ENCODE measurements around the gene RBM4. TPM values are rescaled to one million over a fixed set of nuclear protein-coding genes. Genes with fewer than 3 reads are reported as not detected.

RBM4 gene
- total and polyA plus RNA-seq, 2 of the 13 experiments (the other 11 are each of a cell fraction or from before 2014, with no cell fraction given): 126 to 136 TPM

DNA sequence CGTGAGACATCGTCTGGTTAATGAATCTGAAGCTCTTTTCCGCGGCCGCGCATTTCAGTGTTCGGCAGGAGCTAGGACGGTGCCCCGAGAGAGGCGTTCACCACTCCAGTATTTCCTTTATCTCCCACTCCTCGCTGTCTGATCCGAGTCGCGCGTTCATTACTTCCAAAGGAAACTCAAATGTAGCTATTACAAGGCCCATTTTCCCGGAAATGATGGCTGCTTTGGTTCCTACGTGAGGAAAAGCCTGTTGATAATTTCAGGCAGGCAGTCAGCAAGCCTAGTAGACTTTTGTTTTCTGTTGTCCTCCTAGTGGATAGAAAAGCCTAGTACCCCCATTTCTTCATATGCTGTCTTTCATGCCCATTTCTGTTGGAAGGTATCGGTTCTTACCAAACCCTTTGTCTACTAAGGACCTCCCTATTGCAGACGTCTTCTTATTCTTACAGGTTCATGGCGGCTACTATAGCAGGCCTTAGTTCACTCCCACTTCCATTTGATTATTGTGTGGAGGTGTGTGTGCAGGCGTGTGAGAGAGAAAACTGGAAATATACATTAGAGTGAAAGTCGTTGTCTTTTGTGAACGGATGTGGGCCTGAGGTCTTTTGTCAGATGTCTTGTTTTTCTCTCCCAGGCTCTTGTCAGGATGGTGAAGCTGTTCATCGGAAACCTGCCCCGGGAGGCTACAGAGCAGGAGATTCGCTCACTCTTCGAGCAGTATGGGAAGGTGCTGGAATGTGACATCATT is 737 bp downstream of the RBM4 start:
- intact Hi-C loops (cut with micrococcal nuclease; ENCODE audit: unreplicated experiment): loop anchor here (2.0 kb wide), 1 partner anchor 46 kb away; the partner anchor contains the start of genes CCDC87 and CCS
- H2AFZ ChIP-seq (ENCODE audit: low read length): no peak overlapping the region
- in situ Hi-C loops (cut with HindIII; ENCODE audit: extremely low pct_ligation_motif_present, low pct_unique_long_range_greater_than_20kb): no loop called here
- H3K4me3 ChIP-seq (replicated peaks in 1 of 3; ENCODE audit: insufficient read depth in 1 of 3, low read depth in 2 of 3, low read length in 3 of 3): peak overlapping the region; percentile 87 to 96 (median 90)
- H3K4me2 ChIP-seq (ENCODE audit: low read depth, low read length): peak overlapping the region; percentile 88
- peaks cover 11 to 30% of the 10 kb centered on the region in 2 experiments for H3K36me3 ChIP-seq (replicated peaks in 1 of 2; ENCODE audit: control insufficient read depth in 1 of 2, insufficient read depth in 2 of 2, low read length in 2 of 2)
- FAIRE-seq (peak; percentile 32), DNase-seq (ENCODE audit: low spot score) (peak; percentile 29), ATAC-seq (no peak)
- H3K79me2 ChIP-seq (ENCODE audit: insufficient read depth, low read length): peaks cover 84% of the 10 kb centered on the region
- H3K9ac ChIP-seq (ENCODE audit: insufficient read depth, low read depth, low read length): peak overlapping the region; percentile 97
- POLR2A ChIA-PET: interaction anchor here (0.6 to 10.0 kb wide), 21 partner anchors 9 to 734 kb away, joined by 3 to 211 read pairs (median 13); partner anchors contain the start of genes ACTN3, BBS1, CCDC87 and CCS
- 7% methylated on average over 25 of the region's 27 CpGs for WGBS (ENCODE audit: low lambda C conversion rate)
- peaks cover 71% of the 10 kb centered on the region for H3K4me1 ChIP-seq (ENCODE audit: insufficient read depth, low read length)
- TSS peak; percentile 67 for BruUV-seq (replicated peaks)
- TF ChIP-seq, protein P1, sequence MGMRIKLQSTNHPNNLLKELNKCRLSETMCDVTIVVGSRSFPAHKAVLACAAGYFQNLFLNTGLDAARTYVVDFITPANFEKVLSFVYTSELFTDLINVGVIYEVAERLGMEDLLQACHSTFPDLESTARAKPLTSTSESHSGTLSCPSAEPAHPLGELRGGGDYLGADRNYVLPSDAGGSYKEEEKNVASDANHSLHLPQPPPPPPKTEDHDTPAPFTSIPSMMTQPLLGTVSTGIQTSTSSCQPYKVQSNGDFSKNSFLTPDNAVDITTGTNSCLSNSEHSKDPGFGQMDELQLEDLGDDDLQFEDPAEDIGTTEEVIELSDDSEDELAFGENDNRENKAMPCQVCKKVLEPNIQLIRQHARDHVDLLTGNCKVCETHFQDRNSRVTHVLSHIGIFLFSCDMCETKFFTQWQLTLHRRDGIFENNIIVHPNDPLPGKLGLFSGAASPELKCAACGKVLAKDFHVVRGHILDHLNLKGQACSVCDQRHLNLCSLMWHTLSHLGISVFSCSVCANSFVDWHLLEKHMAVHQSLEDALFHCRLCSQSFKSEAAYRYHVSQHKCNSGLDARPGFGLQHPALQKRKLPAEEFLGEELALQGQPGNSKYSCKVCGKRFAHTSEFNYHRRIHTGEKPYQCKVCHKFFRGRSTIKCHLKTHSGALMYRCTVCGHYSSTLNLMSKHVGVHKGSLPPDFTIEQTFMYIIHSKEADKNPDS (CRISPR knock-in tag; IDR thresholded peaks at IDR 0.05): no peak
- TF ChIP-seq ZNF605 (CRISPR knock-in tag; IDR thresholded peaks at IDR 0.05) (0 out of 2 replicates have a peak, but pooled peaks have one; percentile 14), ZNF468 (CRISPR knock-in tag; IDR thresholded peaks at IDR 0.05) (0 out of 2 replicates have a peak, but pooled peaks have one; percentile 12), KLF16 (CRISPR knock-in tag; IDR thresholded peaks at IDR 0.05) (no peak), SIX1 (CRISPR knock-in tag; IDR thresholded peaks at IDR 0.05; ENCODE audit: borderline replicate concordance) (no peak), SIN3B (IDR thresholded peaks at IDR 0.05; ENCODE audit: low read length) (0 out of 2 replicates have a peak, but pooled peaks have one; percentile 13), MAZ (IDR thresholded peaks at IDR 0.05; ENCODE audit: borderline replicate concordance, low read depth, low read length) (no peak), MAZ (CRISPR knock-in tag; IDR thresholded peaks at IDR 0.05; ENCODE audit: low read depth) (no peak), REL (CRISPR knock-in tag; conservative IDR thresholded peaks at IDR 0.05) (0 out of 2 replicates have a peak, but pooled peaks have one; percentile 12), ZNF670 (CRISPR knock-in tag; IDR thresholded peaks at IDR 0.05; ENCODE audit: borderline replicate concordance) (no peak), ZNF564 (CRISPR knock-in tag; IDR thresholded peaks at IDR 0.05) (0 out of 2 replicates have a peak, but pooled peaks have one; percentile 9), ZNF879 (CRISPR knock-in tag; IDR thresholded peaks at IDR 0.05) (0 out of 2 replicates have a peak, but pooled peaks have one; percentile 58)
- TF ChIP-seq, protein P2, sequence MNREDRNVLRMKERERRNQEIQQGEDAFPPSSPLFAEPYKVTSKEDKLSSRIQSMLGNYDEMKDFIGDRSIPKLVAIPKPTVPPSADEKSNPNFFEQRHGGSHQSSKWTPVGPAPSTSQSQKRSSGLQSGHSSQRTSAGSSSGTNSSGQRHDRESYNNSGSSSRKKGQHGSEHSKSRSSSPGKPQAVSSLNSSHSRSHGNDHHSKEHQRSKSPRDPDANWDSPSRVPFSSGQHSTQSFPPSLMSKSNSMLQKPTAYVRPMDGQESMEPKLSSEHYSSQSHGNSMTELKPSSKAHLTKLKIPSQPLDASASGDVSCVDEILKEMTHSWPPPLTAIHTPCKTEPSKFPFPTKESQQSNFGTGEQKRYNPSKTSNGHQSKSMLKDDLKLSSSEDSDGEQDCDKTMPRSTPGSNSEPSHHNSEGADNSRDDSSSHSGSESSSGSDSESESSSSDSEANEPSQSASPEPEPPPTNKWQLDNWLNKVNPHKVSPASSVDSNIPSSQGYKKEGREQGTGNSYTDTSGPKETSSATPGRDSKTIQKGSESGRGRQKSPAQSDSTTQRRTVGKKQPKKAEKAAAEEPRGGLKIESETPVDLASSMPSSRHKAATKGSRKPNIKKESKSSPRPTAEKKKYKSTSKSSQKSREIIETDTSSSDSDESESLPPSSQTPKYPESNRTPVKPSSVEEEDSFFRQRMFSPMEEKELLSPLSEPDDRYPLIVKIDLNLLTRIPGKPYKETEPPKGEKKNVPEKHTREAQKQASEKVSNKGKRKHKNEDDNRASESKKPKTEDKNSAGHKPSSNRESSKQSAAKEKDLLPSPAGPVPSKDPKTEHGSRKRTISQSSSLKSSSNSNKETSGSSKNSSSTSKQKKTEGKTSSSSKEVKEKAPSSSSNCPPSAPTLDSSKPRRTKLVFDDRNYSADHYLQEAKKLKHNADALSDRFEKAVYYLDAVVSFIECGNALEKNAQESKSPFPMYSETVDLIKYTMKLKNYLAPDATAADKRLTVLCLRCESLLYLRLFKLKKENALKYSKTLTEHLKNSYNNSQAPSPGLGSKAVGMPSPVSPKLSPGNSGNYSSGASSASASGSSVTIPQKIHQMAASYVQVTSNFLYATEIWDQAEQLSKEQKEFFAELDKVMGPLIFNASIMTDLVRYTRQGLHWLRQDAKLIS (CRISPR knock-in tag; IDR thresholded peaks at IDR 0.05): 0 out of 2 replicates have a peak, but pooled peaks have one; percentile 2
- CTCF ChIA-PET (ENCODE audit: low intra/inter-chr PET ratio, low total read pairs): interaction anchor here (2.1 kb wide), 1 partner anchor 60 kb away, joined by 7 read pairs; no protein-coding TSS in a partner anchor
- H4K20me1 ChIP-seq (ENCODE audit: insufficient read depth, low read length): peaks cover 59% of the 10 kb centered on the region
- H3K27me3 ChIP-seq (ENCODE audit: control insufficient read depth in 1 of 2, insufficient read depth in 2 of 2, low read length in 2 of 2): no peaks in the 10 kb centered on the region; a peak in 1 of 5 replicates
- H3K9me3 ChIP-seq (ENCODE audit: low read length): no peaks in the 10 kb centered on the region
- peak overlapping the region; percentile 95 for H3K27ac ChIP-seq (ENCODE audit: extremely low read length, insufficient read depth, low read length)

Data from HepG2 (cell line).